ENCODE data around the gene ZSWIM9. TPM values are rescaled to one million over a fixed set of nuclear protein-coding genes. Genes with fewer than 3 reads are reported as not detected.

ZSWIM9 gene
- total and polyA plus RNA-seq, 7 experiments from 2014 or later = 0.82 to 11.6 (median 5.3) TPM

DNA sequence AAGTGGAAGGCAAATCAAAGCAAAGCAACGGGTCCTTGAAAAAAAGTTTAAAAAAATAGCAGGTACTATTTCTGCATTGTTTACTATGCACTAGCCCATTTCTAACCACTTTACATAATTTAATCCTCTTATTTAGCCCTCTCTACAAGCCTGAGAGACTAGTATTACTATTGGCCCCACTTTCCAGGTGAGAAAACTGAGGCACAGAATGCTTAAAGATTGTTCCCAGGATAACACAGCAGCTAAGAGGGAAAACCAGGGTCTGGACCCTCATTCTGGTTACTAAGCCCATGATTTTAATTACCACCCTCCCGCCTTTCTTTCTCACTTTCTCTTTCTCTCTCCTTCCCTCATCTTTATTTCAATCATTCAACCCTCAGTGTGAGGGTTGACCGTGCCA, 5.7 kb downstream of the ZSWIM9 start:
- Mint-ChIP-seq H3K4me1 (peaks cover 3 to 24% (median 11%) of the 10 kb centered on the region in 7 donors), H3K4me3 (no peak overlapping the region), H3K36me3 (peaks cover 0 to 36% (median 24%) of the 10 kb centered on the region in 5 donors), H3K27ac (peak overlapping the region in 3 of 9 donors; percentile 71 to 80 (median 75)), H3K27me3 (no peaks in the 10 kb centered on the region), H3K9me3 (peaks cover 0 to 4% (median 1%) of the 10 kb centered on the region in 11 donors)
- DNase-seq = no peak
- Histone ChIP-seq H3K4me1 (ENCODE audit: control insufficient read depth in 2 of 2, insufficient read depth in 2 of 2, low read length in 2 of 2) (peaks cover 1 to 2% of the 10 kb centered on the region in 2 donors), H3K36me3 (ENCODE audit: control insufficient read depth in 2 of 3, insufficient read depth in 3 of 3, low read length in 3 of 3) (peaks cover 0 to 21% (median 0%) of the 10 kb centered on the region in 3 experiments), H3K4me3 (ENCODE audit: low read length) (no peak overlapping the region), H3K9me3 (ENCODE audit: control insufficient read depth in 2 of 3, low read length in 3 of 3) (peaks cover 0 to under 1% (median 0%) of the 10 kb centered on the region in 3 experiments), H3K27ac (ENCODE audit: low read depth, low read length) (no peak overlapping the region), H3K27me3 (ENCODE audit: control insufficient read depth in 2 of 2, insufficient read depth in 2 of 2, low read length in 2 of 2) (no peaks in the 10 kb centered on the region)
- POLR2A ChIA-PET = no interaction called here
- no peak for ATAC-seq
- CTCF ChIA-PET = no interaction called here
- intact Hi-C loops (cut with micrococcal nuclease) = no loop called here

DNA sequence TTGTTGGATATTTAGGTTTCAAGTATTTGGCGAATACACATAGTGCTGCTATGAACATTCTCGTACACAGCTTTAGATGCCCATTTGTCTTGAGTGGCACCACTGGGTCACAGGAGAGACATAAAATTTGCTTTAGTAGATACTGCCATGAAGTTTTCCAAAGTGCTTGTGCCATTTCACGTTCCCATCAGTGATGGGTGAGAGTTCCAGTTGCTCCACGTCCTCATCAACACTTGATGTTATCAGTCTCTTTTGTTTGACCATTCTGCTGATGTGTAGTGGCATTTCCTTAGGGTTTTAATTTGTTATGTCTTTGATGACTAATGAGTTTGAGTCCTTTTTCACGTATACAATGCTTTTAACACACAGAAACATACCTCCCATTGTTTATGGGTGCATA, 11.0 kb downstream of the ZSWIM9 start:
- Histone ChIP-seq H3K27me3 (ENCODE audit: control insufficient read depth in 2 of 2, insufficient read depth in 2 of 2, low read length in 2 of 2) (no peaks in the 10 kb centered on the region), H3K27ac (ENCODE audit: low read depth, low read length) (no peak overlapping the region), H3K4me1 (ENCODE audit: control insufficient read depth in 2 of 2, insufficient read depth in 2 of 2, low read length in 2 of 2) (no peaks in the 10 kb centered on the region), H3K4me3 (ENCODE audit: low read length) (no peak overlapping the region), H3K36me3 (ENCODE audit: control insufficient read depth in 2 of 3, insufficient read depth in 3 of 3, low read length in 3 of 3) (no peaks in the 10 kb centered on the region), H3K9me3 (ENCODE audit: control insufficient read depth in 2 of 3, low read length in 3 of 3) (peaks cover 0 to 11% (median 0%) of the 10 kb centered on the region in 3 experiments)
- DNase-seq (no peak), ATAC-seq (no peak)
- peaks cover 0 to under 1% (median 0%) of the 10 kb centered on the region in 7 donors for H3K4me1 Mint-ChIP-seq
- no peak overlapping the region for H3K27ac Mint-ChIP-seq
- peaks cover 0 to 16% (median 7%) of the 10 kb centered on the region in 11 donors for H3K9me3 Mint-ChIP-seq
- no peaks in the 10 kb centered on the region for H3K27me3 Mint-ChIP-seq
- CTCF ChIA-PET = no interaction called here
- POLR2A ChIA-PET = no interaction called here
- intact Hi-C loops (cut with micrococcal nuclease) = no loop called here
- H3K4me3 Mint-ChIP-seq = no peak overlapping the region
- peaks cover 0 to 32% (median 22%) of the 10 kb centered on the region in 5 donors for H3K36me3 Mint-ChIP-seq

DNA sequence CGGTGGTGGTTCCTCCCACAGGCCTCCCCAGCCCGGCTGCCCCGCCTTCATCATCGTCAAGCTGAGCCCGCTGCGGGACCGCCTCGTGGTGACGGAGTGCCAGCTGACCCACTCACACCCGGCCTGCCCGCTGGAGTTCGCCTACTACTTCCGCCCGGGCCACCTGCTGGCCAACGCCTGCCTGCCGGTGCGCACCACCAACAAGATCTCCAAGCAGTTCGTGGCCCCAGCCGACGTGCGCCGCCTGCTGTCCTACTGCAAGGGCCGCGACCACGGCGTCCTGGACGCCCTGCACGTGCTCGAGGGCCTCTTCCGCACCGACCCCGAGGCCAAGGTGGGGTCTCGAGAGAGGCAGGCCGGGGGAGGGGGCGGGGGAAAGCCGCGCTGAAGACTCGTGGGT, 12.0 kb downstream of the ZSWIM9 start:
- intact Hi-C loops (cut with micrococcal nuclease) = no loop called here
- ATAC-seq = no peak
- POLR2A ChIA-PET = no interaction called here
- Mint-ChIP-seq H3K9me3 (peaks cover 0 to 16% (median 7%) of the 10 kb centered on the region in 11 donors), H3K27me3 (no peaks in the 10 kb centered on the region), H3K36me3 (peaks cover 0 to 26% (median 17%) of the 10 kb centered on the region in 5 donors), H3K27ac (no peak overlapping the region), H3K4me3 (no peak overlapping the region), H3K4me1 (no peaks in the 10 kb centered on the region)
- peaks cover 0 to 11% (median 0%) of the 10 kb centered on the region in 3 experiments for H3K9me3 ChIP-seq (ENCODE audit: control insufficient read depth in 2 of 3, low read length in 3 of 3)
- H3K27me3 ChIP-seq (ENCODE audit: control insufficient read depth in 2 of 2, insufficient read depth in 2 of 2, low read length in 2 of 2) = no peaks in the 10 kb centered on the region
- H3K4me3 ChIP-seq (ENCODE audit: low read length) = no peak overlapping the region
- no peaks in the 10 kb centered on the region for H3K4me1 ChIP-seq (ENCODE audit: control insufficient read depth in 2 of 2, insufficient read depth in 2 of 2, low read length in 2 of 2)
- DNase-seq = no peak
- CTCF ChIA-PET = interaction anchor here (0.6 kb wide), 1 partner anchor 1468 kb away, joined by 5 read pairs; no protein-coding TSS in a partner anchor
- H3K36me3 ChIP-seq (ENCODE audit: control insufficient read depth in 2 of 3, insufficient read depth in 3 of 3, low read length in 3 of 3) = no peaks in the 10 kb centered on the region
- H3K27ac ChIP-seq (ENCODE audit: low read depth, low read length) = no peak overlapping the region

DNA sequence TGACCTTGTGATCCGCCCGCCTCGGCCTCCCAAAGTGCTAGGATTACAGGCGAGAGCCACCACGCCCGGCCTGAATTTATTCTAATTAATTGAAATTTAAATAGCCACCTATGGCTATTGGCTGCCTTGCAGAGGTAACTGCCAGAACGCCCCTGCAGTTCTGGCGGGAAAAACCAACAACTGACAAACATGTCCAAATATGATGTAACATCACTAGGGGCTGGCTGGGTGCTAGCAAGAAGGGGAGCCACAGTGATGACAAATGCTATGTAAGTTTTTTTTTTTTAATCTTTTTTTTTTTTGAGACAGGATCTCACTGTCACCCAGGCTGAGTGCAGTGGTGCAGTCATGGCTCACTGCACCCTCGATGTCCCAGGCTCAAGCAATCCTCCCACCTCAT, 12.9 kb downstream of the ZSWIM9 start:
- Mint-ChIP-seq H3K9me3 (peaks cover 0 to 16% (median 7%) of the 10 kb centered on the region in 11 donors), H3K27me3 (no peaks in the 10 kb centered on the region), H3K4me1 (peaks cover 0 to 3% (median 0%) of the 10 kb centered on the region in 7 donors), H3K4me3 (no peak overlapping the region), H3K36me3 (peaks cover 0 to 34% (median 16%) of the 10 kb centered on the region in 5 donors), H3K27ac (no peak overlapping the region)
- DNase-seq (no peak), ATAC-seq (no peak)
- Histone ChIP-seq H3K27me3 (ENCODE audit: control insufficient read depth in 2 of 2, insufficient read depth in 2 of 2, low read length in 2 of 2) (no peaks in the 10 kb centered on the region), H3K27ac (ENCODE audit: low read depth, low read length) (no peak overlapping the region), H3K4me1 (ENCODE audit: control insufficient read depth in 2 of 2, insufficient read depth in 2 of 2, low read length in 2 of 2) (no peaks in the 10 kb centered on the region), H3K4me3 (ENCODE audit: low read length) (no peak overlapping the region), H3K36me3 (ENCODE audit: control insufficient read depth in 2 of 3, insufficient read depth in 3 of 3, low read length in 3 of 3) (no peaks in the 10 kb centered on the region), H3K9me3 (ENCODE audit: control insufficient read depth in 2 of 3, low read length in 3 of 3) (peaks cover 0 to 11% (median 0%) of the 10 kb centered on the region in 3 experiments)
- ChIA-PET POLR2A (interaction anchor here (0.7 kb wide), 2 partner anchors 674 to 1148 kb away, joined by 3 to 5 read pairs; no protein-coding TSS in a partner anchor), CTCF (interaction anchor here (0.6 kb wide), 1 partner anchor 390 kb away, joined by 3 read pairs; no protein-coding TSS in a partner anchor)
- intact Hi-C loops (cut with micrococcal nuclease) = no loop called here

DNA sequence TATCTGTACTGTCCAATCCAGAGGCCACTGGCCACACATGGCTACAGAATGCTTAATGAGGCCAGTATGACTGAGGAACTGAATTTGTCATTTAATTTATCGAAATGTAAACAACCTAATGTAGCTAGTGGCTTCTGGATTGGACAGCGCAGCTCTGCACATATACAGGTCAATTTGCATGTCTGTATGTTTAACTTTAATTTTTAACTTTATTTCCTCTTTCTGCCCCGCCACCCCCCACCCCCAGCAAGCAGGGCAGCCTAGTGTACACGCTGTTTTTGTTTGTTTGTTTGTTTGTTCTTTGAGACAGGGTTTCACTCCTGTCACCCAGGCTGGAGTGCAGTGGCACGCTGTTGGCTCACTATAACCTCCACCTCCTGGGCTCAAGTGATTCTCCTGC, 15.5 kb downstream of the ZSWIM9 start:
- Mint-ChIP-seq H3K27ac (peak overlapping the region in 1 of 9 donors; percentile 36), H3K4me3 (no peak overlapping the region), H3K36me3 (peaks cover 0 to 31% (median 22%) of the 10 kb centered on the region in 5 donors), H3K27me3 (no peaks in the 10 kb centered on the region), H3K9me3 (peaks cover 0 to 14% (median 7%) of the 10 kb centered on the region in 11 donors), H3K4me1 (peaks cover 0 to 5% (median 0%) of the 10 kb centered on the region in 7 donors)
- H3K27me3 ChIP-seq (ENCODE audit: control insufficient read depth in 2 of 2, insufficient read depth in 2 of 2, low read length in 2 of 2) = no peaks in the 10 kb centered on the region
- ATAC-seq (no peak), DNase-seq (no peak)
- H3K4me1 ChIP-seq (ENCODE audit: control insufficient read depth in 2 of 2, insufficient read depth in 2 of 2, low read length in 2 of 2) = no peaks in the 10 kb centered on the region
- H3K36me3 ChIP-seq (ENCODE audit: control insufficient read depth in 2 of 3, insufficient read depth in 3 of 3, low read length in 3 of 3) = no peaks in the 10 kb centered on the region
- ChIA-PET POLR2A (interaction anchor here (0.7 kb wide), 1 partner anchor 17 kb away, joined by 3 read pairs; no protein-coding TSS in a partner anchor), CTCF (no interaction called here)
- no peak overlapping the region for H3K4me3 ChIP-seq (ENCODE audit: low read length)
- H3K9me3 ChIP-seq (ENCODE audit: control insufficient read depth in 2 of 3, low read length in 3 of 3) = peaks cover 0 to 11% (median 0%) of the 10 kb centered on the region in 3 experiments
- no peak overlapping the region for H3K27ac ChIP-seq (ENCODE audit: low read depth, low read length)
- intact Hi-C loops (cut with micrococcal nuclease) = no loop called here

DNA sequence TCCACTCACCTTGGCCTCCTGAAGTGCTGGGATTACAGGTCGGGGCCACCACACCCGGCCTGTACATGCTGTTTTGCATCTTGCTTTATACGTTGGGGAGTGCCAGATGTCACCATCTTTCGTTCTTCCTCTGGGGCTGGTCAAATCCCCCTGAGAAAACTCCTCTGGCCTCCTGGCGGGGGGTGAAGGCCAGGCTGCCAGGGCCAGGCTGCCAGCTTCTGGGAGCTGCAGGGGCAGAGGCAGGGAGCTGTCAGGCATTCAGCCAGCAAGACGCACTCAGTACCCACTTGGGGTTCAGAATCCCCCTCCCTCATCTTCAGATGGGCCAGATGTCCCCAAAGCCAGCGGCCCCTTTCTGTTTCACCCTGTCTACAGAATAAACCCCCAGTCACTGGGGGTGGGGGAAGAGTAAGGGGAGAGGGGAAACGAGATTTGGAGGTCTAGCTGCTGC, 16.1 kb downstream of the ZSWIM9 start:
- Histone ChIP-seq H3K9me3 (ENCODE audit: control insufficient read depth in 2 of 3, low read length in 3 of 3) (peaks cover 0 to 7% (median 0%) of the 10 kb centered on the region in 3 experiments), H3K27me3 (ENCODE audit: control insufficient read depth in 2 of 2, insufficient read depth in 2 of 2, low read length in 2 of 2) (no peaks in the 10 kb centered on the region), H3K4me3 (ENCODE audit: low read length) (no peak overlapping the region), H3K27ac (ENCODE audit: low read depth, low read length) (no peak overlapping the region), H3K36me3 (ENCODE audit: control insufficient read depth in 2 of 3, insufficient read depth in 3 of 3, low read length in 3 of 3) (no peaks in the 10 kb centered on the region), H3K4me1 (ENCODE audit: control insufficient read depth in 2 of 2, insufficient read depth in 2 of 2, low read length in 2 of 2) (no peaks in the 10 kb centered on the region)
- no peaks in the 10 kb centered on the region for H3K27me3 Mint-ChIP-seq
- DNase-seq (no peak), ATAC-seq (no peak)
- CTCF ChIA-PET = interaction anchor here (0.6 kb wide), 1 partner anchor 81 kb away, joined by 3 read pairs; no protein-coding TSS in a partner anchor
- no peak overlapping the region for H3K27ac Mint-ChIP-seq
- POLR2A ChIA-PET = interaction anchor here (0.6 to 0.7 kb wide), 2 partner anchors 157 to 1299 kb away, joined by 3 to 7 read pairs; no protein-coding TSS in a partner anchor
- H3K4me3 Mint-ChIP-seq = no peak overlapping the region
- peaks cover 0 to 27% (median 17%) of the 10 kb centered on the region in 5 donors for H3K36me3 Mint-ChIP-seq
- intact Hi-C loops (cut with micrococcal nuclease) = no loop called here
- H3K4me1 Mint-ChIP-seq = peaks cover 0 to 5% (median 0%) of the 10 kb centered on the region in 7 donors
- H3K9me3 Mint-ChIP-seq = peaks cover 0 to 8% (median 2%) of the 10 kb centered on the region in 11 donors
